ENCODE measurements around the gene EEF1G. TPM values are rescaled to one million over a fixed set of nuclear protein-coding genes. Genes with fewer than 3 reads are reported as not detected.
A peak's percentile ranks its signal among the peaks of the same experiment; 100 is the strongest.

Gene EEF1G
- total RNA-seq, 4 donors from 2014 or later = 1,301 to 1,426 (median 1,363) TPM

DNA sequence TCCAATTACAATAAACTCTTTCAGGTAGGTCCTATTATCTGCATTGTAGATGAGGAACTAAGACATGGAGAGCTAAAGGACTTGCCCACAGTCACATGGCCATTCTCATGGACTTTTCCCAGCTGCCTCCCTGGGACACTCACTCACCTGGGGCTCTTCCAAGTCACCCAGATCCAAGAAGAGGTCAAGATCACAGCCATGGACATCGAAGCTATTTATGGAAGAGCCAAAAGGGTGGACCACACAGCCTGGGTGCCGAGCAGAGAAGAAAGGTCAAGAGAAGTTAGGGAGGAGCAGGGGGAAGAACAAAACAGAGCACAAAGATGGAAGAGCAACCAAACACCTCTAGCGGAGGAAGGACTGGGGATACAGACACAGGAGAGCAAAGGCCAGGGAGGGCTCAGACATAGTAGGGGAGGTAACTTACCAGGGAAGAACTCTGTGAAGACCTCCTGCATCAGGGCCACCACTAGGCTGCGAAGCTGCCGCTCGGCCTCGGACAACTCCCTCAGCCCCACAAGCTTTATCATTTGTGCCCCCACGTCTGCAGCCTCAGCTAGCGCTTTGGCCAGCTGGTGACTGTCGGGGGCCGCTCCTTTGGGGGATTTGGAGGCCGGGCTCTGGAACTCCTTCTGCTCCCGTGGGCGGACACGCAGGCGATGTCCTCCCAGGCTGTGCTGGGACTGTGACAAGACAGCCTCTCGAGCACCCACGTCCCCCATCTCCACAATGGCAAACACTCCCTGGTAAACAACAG lies 7.4 kb upstream of the EEF1G start:
- H3K27ac ChIP-seq = no peak overlapping the region
- DNase-seq = no peak
- intact Hi-C loops (cut with DNase I; ENCODE audit: low total_unique reads) = no loop called here
- no peaks in the 10 kb centered on the region for H3K9me3 ChIP-seq
- no peak overlapping the region for H3K4me3 ChIP-seq
- H3K4me1 ChIP-seq = no peaks in the 10 kb centered on the region
- TF ChIP-seq, protein P1, sequence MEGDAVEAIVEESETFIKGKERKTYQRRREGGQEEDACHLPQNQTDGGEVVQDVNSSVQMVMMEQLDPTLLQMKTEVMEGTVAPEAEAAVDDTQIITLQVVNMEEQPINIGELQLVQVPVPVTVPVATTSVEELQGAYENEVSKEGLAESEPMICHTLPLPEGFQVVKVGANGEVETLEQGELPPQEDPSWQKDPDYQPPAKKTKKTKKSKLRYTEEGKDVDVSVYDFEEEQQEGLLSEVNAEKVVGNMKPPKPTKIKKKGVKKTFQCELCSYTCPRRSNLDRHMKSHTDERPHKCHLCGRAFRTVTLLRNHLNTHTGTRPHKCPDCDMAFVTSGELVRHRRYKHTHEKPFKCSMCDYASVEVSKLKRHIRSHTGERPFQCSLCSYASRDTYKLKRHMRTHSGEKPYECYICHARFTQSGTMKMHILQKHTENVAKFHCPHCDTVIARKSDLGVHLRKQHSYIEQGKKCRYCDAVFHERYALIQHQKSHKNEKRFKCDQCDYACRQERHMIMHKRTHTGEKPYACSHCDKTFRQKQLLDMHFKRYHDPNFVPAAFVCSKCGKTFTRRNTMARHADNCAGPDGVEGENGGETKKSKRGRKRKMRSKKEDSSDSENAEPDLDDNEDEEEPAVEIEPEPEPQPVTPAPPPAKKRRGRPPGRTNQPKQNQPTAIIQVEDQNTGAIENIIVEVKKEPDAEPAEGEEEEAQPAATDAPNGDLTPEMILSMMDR (IDR thresholded peaks at IDR 0.05) = no peak
- TF ChIP-seq POLR2A (IDR thresholded peaks at IDR 0.05) = no peak
- H3K36me3 ChIP-seq = no peaks in the 10 kb centered on the region
- no peaks in the 10 kb centered on the region for H3K27me3 ChIP-seq

DNA sequence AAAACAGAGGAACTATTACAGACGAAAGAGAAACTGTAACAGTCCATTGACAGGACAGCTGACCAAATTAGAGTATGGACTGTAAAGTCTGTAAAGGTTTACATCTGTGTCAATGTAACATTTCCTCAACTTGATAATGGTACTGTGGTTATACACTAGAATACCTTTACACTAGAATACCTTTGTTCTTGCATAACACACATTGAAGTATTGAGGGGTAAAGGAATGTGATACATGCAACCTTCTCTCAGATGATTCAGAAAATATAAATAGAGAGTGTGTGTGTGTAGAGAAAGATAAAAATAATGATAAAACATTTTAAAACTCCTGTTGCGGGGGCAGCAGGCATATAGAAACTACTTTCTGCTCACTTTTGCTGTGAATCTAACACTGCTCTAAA lies 5.6 kb upstream of the EEF1G start:
- H3K36me3 ChIP-seq = no peaks in the 10 kb centered on the region

DNA sequence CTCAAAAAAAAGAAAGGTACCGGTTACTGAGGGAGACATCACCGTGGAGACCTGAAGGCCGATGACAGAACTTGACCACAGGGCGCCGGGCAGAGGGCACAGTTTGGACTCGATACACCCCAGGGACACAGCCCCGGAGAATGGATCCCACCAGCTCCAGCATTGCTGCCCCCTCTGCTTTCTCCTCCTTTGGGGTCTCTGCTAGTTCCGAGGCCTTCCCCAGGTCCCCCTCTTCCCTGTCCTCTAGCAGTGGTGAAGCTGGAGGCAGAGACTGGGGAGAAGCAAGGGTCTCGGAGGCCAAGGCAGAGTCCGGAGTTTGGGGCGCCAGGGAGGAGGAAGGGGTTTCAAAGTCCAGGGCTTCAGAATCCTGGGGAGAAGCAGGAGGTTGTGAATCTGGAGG lies 4.8 kb upstream of the EEF1G start:
- Histone ChIP-seq H3K27me3 (no peaks in the 10 kb centered on the region), H3K4me3 (no peak overlapping the region), H3K27ac (peak overlapping the region in 1 of 2 donors; percentile 99), H3K4me1 (peaks cover 0 to 12% of the 10 kb centered on the region in 2 donors), H3K9me3 (no peaks in the 10 kb centered on the region), H3K36me3 (no peaks in the 10 kb centered on the region)
- DNase-seq = no peak
- intact Hi-C loops (cut with DNase I; ENCODE audit: low total_unique reads) = no loop called here
- TF ChIP-seq, protein P1 (IDR thresholded peaks at IDR 0.05) = no peak
- no peak for TF ChIP-seq POLR2A (IDR thresholded peaks at IDR 0.05)

More for the DNA sequence above, 5.6 kb upstream of the EEF1G start:
- peaks cover 0 to 12% of the 10 kb centered on the region in 2 donors for H3K4me1 ChIP-seq
- H3K27ac ChIP-seq = no peak overlapping the region
- no peak for TF ChIP-seq POLR2A (IDR thresholded peaks at IDR 0.05)
- TF ChIP-seq, protein P1 (IDR thresholded peaks at IDR 0.05) = no peak
- no peaks in the 10 kb centered on the region for H3K27me3 ChIP-seq
- intact Hi-C loops (cut with DNase I; ENCODE audit: low total_unique reads) = no loop called here
- DNase-seq = no peak
- H3K4me3 ChIP-seq = no peak overlapping the region
- no peaks in the 10 kb centered on the region for H3K9me3 ChIP-seq

DNA sequence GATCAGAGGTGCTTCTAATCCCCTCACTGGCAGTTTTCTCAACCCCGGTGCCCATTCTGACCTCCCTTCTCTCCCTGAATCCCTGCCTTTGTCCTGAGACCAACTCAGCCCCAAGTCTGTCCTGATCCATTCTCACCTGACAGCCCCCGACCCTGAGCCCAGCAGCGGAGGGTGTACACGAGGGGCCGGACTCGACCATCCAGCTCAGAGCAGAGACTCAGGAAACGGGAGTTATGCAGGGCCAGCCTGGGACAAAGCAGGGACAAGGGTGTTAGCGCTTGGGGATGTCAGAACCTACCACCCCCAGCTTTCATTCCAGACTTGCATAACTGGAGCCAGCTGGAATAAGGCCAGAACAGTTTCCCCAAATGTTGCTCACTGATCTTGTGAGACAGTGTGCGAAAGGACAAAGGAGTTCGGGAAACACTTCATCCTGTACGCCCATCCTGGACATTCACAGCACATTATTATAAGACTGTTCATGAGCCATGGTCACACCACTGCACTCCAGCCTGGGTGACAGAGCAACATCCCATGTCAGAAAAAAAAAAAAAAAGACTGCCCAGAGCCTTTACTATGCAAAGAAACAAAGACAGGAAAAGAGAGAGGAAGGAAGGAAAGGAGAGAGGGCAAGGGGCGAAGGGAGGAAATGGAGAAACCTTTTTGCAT lies 3.5 kb upstream of the EEF1G start:
- H3K27ac ChIP-seq = peak overlapping the region; percentile 95 to 99
- H3K27me3 ChIP-seq = no peaks in the 10 kb centered on the region
- no peaks in the 10 kb centered on the region for H3K9me3 ChIP-seq
- H3K4me1 ChIP-seq = peaks cover 0 to 12% of the 10 kb centered on the region in 2 donors
- peak in 1 of 2 donors; percentile 71 for DNase-seq
- TF ChIP-seq POLR2A (IDR thresholded peaks at IDR 0.05) = no peak
- TF ChIP-seq, protein P1 (IDR thresholded peaks at IDR 0.05) = no peak
- intact Hi-C loops (cut with DNase I; ENCODE audit: low total_unique reads) = no loop called here
- no peaks in the 10 kb centered on the region for H3K36me3 ChIP-seq
- H3K4me3 ChIP-seq = no peak overlapping the region

DNA sequence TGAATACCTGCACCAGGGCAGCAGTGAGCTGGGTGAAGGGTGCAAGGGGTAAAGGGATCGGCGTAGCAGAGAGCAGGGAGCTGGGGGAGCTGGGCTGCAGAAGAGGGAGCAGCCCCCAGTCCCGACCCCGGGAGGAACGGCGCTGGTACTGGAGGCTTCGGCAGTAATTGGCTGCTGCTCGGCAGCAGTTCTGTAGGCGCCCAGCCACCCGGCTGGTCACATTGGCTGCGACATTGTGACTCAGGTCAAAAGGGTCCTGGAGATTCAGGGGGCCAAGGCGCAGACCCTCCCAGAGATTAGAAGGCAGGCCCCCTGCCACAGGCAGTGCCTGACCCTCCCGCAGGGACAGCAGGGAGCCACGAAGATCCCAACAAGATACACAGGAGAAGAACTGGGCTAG lies 2.1 kb upstream of the EEF1G start:
- Histone ChIP-seq H3K4me3 (no peak overlapping the region), H3K4me1 (peaks cover 0 to 12% of the 10 kb centered on the region in 2 donors), H3K36me3 (no peaks in the 10 kb centered on the region), H3K27me3 (no peaks in the 10 kb centered on the region), H3K9me3 (no peaks in the 10 kb centered on the region), H3K27ac (peak overlapping the region; percentile 95 to 99)
- no peak for TF ChIP-seq POLR2A (IDR thresholded peaks at IDR 0.05)
- TF ChIP-seq, protein P1 (IDR thresholded peaks at IDR 0.05) = no peak
- no peak for DNase-seq
- intact Hi-C loops (cut with DNase I; ENCODE audit: low total_unique reads) = no loop called here

Measured in uterus (tissue), 4 donors.